ENCODE data around the gene BIRC2. TPM values are rescaled to one million over a fixed set of nuclear protein-coding genes. Genes with fewer than 3 reads are reported as not detected.

BIRC2 gene
- total and polyA plus RNA-seq, 4 donors = 14.1 to 46.7 (median 29.5) TPM

DNA sequence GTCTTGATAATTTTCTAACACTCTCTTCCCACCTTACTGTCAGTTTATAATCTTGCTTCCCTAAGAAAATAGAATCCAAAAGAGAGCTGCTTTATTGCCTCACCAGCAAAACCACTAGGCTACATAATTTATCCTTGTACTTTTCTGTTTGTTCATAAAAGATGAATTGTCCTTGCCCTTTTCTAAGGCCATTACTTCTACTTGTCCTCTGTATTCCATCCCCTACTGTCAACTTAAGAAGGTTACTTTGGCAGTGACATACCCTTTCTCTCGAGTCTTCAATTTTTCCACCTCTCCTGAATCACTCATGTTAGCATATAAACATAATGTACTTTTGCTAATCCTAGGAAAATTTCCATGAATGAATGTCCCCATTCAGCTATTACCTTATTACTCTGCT, 18.0 kb downstream of the BIRC2 start:
- Histone ChIP-seq H3K9ac (ENCODE audit: low read depth in 1 of 2, low read length in 2 of 2) (no peak overlapping the region), H3K4me3 (ENCODE audit: low read depth in 1 of 3, low read length in 3 of 3) (no peak overlapping the region), H3K27ac (ENCODE audit: low read depth in 1 of 2, low read length in 2 of 2) (no peak overlapping the region), H3K36me3 (ENCODE audit: control insufficient read depth in 4 of 4, insufficient read depth in 3 of 4, low read depth in 1 of 4, low read length in 3 of 4) (peaks cover 0 to 65% (median 57%) of the 10 kb centered on the region in 4 donors), H3K4me1 (ENCODE audit: control insufficient read depth in 4 of 4, insufficient read depth in 4 of 4, low read length in 3 of 4) (no peaks in the 10 kb centered on the region), H3K9me3 (ENCODE audit: control insufficient read depth in 4 of 4, low read length in 3 of 4) (no peaks in the 10 kb centered on the region), H3K27me3 (ENCODE audit: control insufficient read depth in 4 of 4, insufficient read depth in 4 of 4, low read length in 3 of 4) (no peaks in the 10 kb centered on the region)
- no peak for DNase-seq (ENCODE audit: low spot score)
- TF ChIP-seq, protein P1, sequence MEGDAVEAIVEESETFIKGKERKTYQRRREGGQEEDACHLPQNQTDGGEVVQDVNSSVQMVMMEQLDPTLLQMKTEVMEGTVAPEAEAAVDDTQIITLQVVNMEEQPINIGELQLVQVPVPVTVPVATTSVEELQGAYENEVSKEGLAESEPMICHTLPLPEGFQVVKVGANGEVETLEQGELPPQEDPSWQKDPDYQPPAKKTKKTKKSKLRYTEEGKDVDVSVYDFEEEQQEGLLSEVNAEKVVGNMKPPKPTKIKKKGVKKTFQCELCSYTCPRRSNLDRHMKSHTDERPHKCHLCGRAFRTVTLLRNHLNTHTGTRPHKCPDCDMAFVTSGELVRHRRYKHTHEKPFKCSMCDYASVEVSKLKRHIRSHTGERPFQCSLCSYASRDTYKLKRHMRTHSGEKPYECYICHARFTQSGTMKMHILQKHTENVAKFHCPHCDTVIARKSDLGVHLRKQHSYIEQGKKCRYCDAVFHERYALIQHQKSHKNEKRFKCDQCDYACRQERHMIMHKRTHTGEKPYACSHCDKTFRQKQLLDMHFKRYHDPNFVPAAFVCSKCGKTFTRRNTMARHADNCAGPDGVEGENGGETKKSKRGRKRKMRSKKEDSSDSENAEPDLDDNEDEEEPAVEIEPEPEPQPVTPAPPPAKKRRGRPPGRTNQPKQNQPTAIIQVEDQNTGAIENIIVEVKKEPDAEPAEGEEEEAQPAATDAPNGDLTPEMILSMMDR (IDR thresholded peaks at IDR 0.05; ENCODE audit: low read depth, low read length, missing input control) = no peak
- TF ChIP-seq JUND (IDR thresholded peaks at IDR 0.05) (no peak), FOXA1 (IDR thresholded peaks at IDR 0.05) (no peak), RXRA (IDR thresholded peaks at IDR 0.05) (no peak), RAD21 (IDR thresholded peaks at IDR 0.05) (no peak), HNF4G (IDR thresholded peaks at IDR 0.05) (no peak), FOXA2 (IDR thresholded peaks at IDR 0.05) (no peak)
- TF ChIP-seq, protein P2, sequence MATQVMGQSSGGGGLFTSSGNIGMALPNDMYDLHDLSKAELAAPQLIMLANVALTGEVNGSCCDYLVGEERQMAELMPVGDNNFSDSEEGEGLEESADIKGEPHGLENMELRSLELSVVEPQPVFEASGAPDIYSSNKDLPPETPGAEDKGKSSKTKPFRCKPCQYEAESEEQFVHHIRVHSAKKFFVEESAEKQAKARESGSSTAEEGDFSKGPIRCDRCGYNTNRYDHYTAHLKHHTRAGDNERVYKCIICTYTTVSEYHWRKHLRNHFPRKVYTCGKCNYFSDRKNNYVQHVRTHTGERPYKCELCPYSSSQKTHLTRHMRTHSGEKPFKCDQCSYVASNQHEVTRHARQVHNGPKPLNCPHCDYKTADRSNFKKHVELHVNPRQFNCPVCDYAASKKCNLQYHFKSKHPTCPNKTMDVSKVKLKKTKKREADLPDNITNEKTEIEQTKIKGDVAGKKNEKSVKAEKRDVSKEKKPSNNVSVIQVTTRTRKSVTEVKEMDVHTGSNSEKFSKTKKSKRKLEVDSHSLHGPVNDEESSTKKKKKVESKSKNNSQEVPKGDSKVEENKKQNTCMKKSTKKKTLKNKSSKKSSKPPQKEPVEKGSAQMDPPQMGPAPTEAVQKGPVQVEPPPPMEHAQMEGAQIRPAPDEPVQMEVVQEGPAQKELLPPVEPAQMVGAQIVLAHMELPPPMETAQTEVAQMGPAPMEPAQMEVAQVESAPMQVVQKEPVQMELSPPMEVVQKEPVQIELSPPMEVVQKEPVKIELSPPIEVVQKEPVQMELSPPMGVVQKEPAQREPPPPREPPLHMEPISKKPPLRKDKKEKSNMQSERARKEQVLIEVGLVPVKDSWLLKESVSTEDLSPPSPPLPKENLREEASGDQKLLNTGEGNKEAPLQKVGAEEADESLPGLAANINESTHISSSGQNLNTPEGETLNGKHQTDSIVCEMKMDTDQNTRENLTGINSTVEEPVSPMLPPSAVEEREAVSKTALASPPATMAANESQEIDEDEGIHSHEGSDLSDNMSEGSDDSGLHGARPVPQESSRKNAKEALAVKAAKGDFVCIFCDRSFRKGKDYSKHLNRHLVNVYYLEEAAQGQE (IDR thresholded peaks at IDR 0.05) = no peak
- 96% methylated on average over 1 of the region's 1 CpG for WGBS

DNA sequence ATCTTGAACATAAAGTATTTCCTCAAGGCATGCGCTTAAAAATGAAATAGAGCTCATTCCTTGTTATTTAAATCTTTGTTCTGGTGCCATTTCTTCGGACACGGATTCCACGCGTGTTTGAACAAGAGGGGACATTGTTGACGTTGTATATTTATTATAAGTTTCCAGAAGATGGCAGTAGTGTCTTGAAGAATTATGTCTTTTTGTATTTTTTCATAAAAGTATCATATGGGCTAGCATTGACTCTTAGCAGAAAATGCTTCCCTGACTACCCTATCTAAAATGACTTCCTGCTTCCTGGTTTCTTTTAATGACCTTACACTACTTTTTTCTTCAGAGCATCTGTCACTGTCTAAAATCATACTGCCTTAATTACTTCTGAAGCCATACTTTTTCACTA, 20.4 kb downstream of the BIRC2 start:
- no peaks in the 10 kb centered on the region for H3K4me1 ChIP-seq (ENCODE audit: control insufficient read depth in 4 of 4, insufficient read depth in 4 of 4, low read length in 3 of 4)
- H3K9ac ChIP-seq (ENCODE audit: low read depth in 1 of 2, low read length in 2 of 2) = no peak overlapping the region
- no peak overlapping the region for H3K27ac ChIP-seq (ENCODE audit: low read depth in 1 of 2, low read length in 2 of 2)
- DNase-seq (ENCODE audit: low spot score) = no peak
- no peaks in the 10 kb centered on the region for H3K27me3 ChIP-seq (ENCODE audit: control insufficient read depth in 4 of 4, insufficient read depth in 4 of 4, low read length in 3 of 4)
- H3K36me3 ChIP-seq (ENCODE audit: control insufficient read depth in 4 of 4, insufficient read depth in 3 of 4, low read depth in 1 of 4, low read length in 3 of 4) = peaks cover 0 to 56% (median 44%) of the 10 kb centered on the region in 4 donors
- TF ChIP-seq NR2F2 (IDR thresholded peaks at IDR 0.05) = peak; percentile 26
- peak; percentile 61 to 64 for TF ChIP-seq RAD21 (IDR thresholded peaks at IDR 0.05)
- TF ChIP-seq FOXA2 (IDR thresholded peaks at IDR 0.05) = no peak
- TF ChIP-seq TAF1 (conservative IDR thresholded peaks at IDR 0.05) = no peak
- no peaks in the 10 kb centered on the region for H3K9me3 ChIP-seq (ENCODE audit: control insufficient read depth in 4 of 4, low read length in 3 of 4)
- WGBS = 74% methylated on average over 6 of the region's 6 CpGs
- no peak overlapping the region for H3K4me3 ChIP-seq (ENCODE audit: low read depth in 1 of 3, low read length in 3 of 3)

DNA sequence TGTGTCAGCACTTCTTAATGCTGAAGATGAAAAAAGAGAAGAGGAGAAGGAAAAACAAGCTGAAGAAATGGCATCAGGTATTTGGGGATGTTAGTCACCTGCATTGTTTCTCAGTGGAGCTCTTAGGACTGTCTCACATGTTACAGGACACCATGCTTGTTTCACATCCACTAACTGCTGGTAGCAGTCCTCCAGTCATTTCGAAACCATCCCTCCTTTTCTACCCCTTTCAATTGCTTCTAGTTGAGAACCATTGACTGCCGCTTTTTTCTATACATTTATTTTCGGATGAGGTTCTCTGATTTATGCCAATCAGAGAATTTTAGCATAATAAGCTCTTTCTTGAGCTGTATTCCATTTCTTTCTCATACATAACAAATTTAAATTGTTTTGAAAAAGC, 21.5 kb downstream of the BIRC2 start:
- Histone ChIP-seq H3K9ac (ENCODE audit: low read depth in 1 of 2, low read length in 2 of 2) (no peak overlapping the region), H3K27ac (ENCODE audit: low read depth in 1 of 2, low read length in 2 of 2) (no peak overlapping the region), H3K4me3 (ENCODE audit: low read depth in 1 of 3, low read length in 3 of 3) (no peak overlapping the region), H3K27me3 (ENCODE audit: control insufficient read depth in 4 of 4, insufficient read depth in 4 of 4, low read length in 3 of 4) (no peaks in the 10 kb centered on the region), H3K36me3 (ENCODE audit: control insufficient read depth in 4 of 4, insufficient read depth in 3 of 4, low read depth in 1 of 4, low read length in 3 of 4) (peaks cover 0 to 50% (median 38%) of the 10 kb centered on the region in 4 donors), H3K4me1 (ENCODE audit: control insufficient read depth in 4 of 4, insufficient read depth in 4 of 4, low read length in 3 of 4) (no peaks in the 10 kb centered on the region), H3K9me3 (ENCODE audit: control insufficient read depth in 4 of 4, low read length in 3 of 4) (no peaks in the 10 kb centered on the region)
- WGBS = 92% methylated on average over 3 of the region's 3 CpGs
- TF ChIP-seq RAD21 (IDR thresholded peaks at IDR 0.05) (no peak), FOXA2 (IDR thresholded peaks at IDR 0.05) (no peak), NR2F2 (IDR thresholded peaks at IDR 0.05) (no peak), GABPA (IDR thresholded peaks at IDR 0.05 in 1 of 2, conservative IDR thresholded peaks at IDR 0.05 in 1 of 2) (no peak), TAF1 (conservative IDR thresholded peaks at IDR 0.05) (no peak), YY1 (IDR thresholded peaks at IDR 0.05) (no peak), HNF4G (IDR thresholded peaks at IDR 0.05) (no peak), SP1 (IDR thresholded peaks at IDR 0.05) (no peak), EGR1 (IDR thresholded peaks at IDR 0.05; ENCODE audit: low read depth in 2 of 2) (no peak), RXRA (IDR thresholded peaks at IDR 0.05) (no peak), FOXA1 (IDR thresholded peaks at IDR 0.05) (no peak), HNF4A (conservative IDR thresholded peaks at IDR 0.05) (no peak)
- TF ChIP-seq, protein P1 (IDR thresholded peaks at IDR 0.05; ENCODE audit: low read depth, low read length, missing input control) = no peak
- TF ChIP-seq, protein P3, sequence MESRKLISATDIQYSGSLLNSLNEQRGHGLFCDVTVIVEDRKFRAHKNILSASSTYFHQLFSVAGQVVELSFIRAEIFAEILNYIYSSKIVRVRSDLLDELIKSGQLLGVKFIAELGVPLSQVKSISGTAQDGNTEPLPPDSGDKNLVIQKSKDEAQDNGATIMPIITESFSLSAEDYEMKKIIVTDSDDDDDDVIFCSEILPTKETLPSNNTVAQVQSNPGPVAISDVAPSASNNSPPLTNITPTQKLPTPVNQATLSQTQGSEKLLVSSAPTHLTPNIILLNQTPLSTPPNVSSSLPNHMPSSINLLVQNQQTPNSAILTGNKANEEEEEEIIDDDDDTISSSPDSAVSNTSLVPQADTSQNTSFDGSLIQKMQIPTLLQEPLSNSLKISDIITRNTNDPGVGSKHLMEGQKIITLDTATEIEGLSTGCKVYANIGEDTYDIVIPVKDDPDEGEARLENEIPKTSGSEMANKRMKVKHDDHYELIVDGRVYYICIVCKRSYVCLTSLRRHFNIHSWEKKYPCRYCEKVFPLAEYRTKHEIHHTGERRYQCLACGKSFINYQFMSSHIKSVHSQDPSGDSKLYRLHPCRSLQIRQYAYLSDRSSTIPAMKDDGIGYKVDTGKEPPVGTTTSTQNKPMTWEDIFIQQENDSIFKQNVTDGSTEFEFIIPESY (IDR thresholded peaks at IDR 0.05) = no peak
- DNase-seq (ENCODE audit: low spot score) = no peak

Data from liver (tissue), 9 donors.